K562 (cell line): ENCODE measurements around the gene LY6G6F. TPM values are rescaled to one million over a fixed set of nuclear protein-coding genes. Genes with fewer than 3 reads are reported as not detected.

Source experiments
- ATAC-seq: fragments of 200-7000 bp; cut with Tn5 transposase; 3 replicates; pipeline ENCODE4 v1.9.1; 2020; ENCODE audit warnings: moderate library complexity
- BruUV-seq: library from RNA; stranded (reverse); fragments of 400-500 nt; replicated peaks from 2 replicates; lab custom pipeline; 2021; lab: Mats Ljungman, UMichigan
- CTCF ChIA-PET: fragments of 300-600 bp; formaldehyde crosslinking; extraction: SDS; loops from one replicate; lab custom pipeline; 2021; ENCODE audit warnings: low intra/inter-chr PET ratio; lab: Yijun Ruan, JAX
- POLR2A ChIA-PET: fragments of 300-600, 350-650 bp; sonication (Branson Sonifier 250); formaldehyde crosslinking; extraction: SDS; loops from one replicate; lab custom pipeline; 2021; ENCODE audit warnings: antibody characterized with exemption, inconsistent platforms; lab: Yijun Ruan, JAX
- DNase-seq, 4 experiments: peaks; one replicate each; pipeline versions ENCODE4 v3.0.0 to v3.0.0-alpha.2; 2011 to 2018; ENCODE audit warnings: low spot score in 3 of 4, mixed read lengths in 3 of 4; ENCODE audit errors: extremely low read depth in 1 of 4
- FAIRE-seq: peaks from 2 replicates; lab custom pipeline; 2011; peaks lifted over from hg19 to GRCh38; lab: Jason Lieb, UNC
- H2AFZ ChIP-seq: 2 replicates; pipeline ENCODE4 v1.6.0; 2011; ENCODE audit warnings: low read depth, low read length, control low read depth, inconsistent platforms
- H3K27ac ChIP-seq: fragments of 200-600 bp; 3 replicates; pipeline ENCODE4 v1.8.0; 2011; ENCODE audit warnings: low read depth, mild to moderate bottlenecking, control low read depth, inconsistent platforms, low read length, moderate library complexity, mixed read lengths; ENCODE audit errors: extremely low read depth
- H3K27me3 ChIP-seq, 2 experiments: fragments of 300-600 bp in 1 of 2; 2 replicates in 1 of 2; 3 replicates in 1 of 2; pipeline versions ENCODE4 v1.6.0 to v1.8.0; 2011; ENCODE audit warnings: inconsistent platforms in 2 of 2, low read length in 2 of 2, mild to moderate bottlenecking in 1 of 2, mixed read lengths in 1 of 2, moderate library complexity in 1 of 2; ENCODE audit not compliant: control insufficient read depth in 2 of 2, insufficient read depth in 2 of 2
- H3K36me3 ChIP-seq: fragments of 300-600 bp; 3 replicates; pipeline ENCODE4 v1.8.0; 2011; ENCODE audit warnings: mild to moderate bottlenecking, low read length, inconsistent platforms; ENCODE audit not compliant: control insufficient read depth, insufficient read depth
- H3K4me1 ChIP-seq, 2 experiments: fragments of 200-600 bp in 1 of 2; replicated peaks in 1 of 2; 2 replicates in 1 of 2; 3 replicates in 1 of 2; pipeline versions ENCODE4 v1.5.1 to v1.8.0; 2011; ENCODE audit warnings: inconsistent platforms in 2 of 2, low read length in 2 of 2, mild to moderate bottlenecking in 1 of 2, mixed read lengths in 1 of 2, moderate library complexity in 1 of 2; ENCODE audit not compliant: control insufficient read depth in 2 of 2, insufficient read depth in 2 of 2
- H3K4me2 ChIP-seq: 2 replicates; pipeline ENCODE4 v1.6.1; 2011; ENCODE audit warnings: low read length, control low read depth, inconsistent platforms, mixed read lengths; ENCODE audit not compliant: insufficient read depth
- H3K4me3 ChIP-seq: fragments of 200-600 bp; sonication (generic), shearing (Covaris generic); 2 replicates; pipeline ENCODE4 v1.5.1; 2016; ENCODE audit warnings: control low read depth, inconsistent platforms
- H3K79me2 ChIP-seq: fragments of 200-600 bp; 3 replicates; pipeline ENCODE4 v1.8.0; 2011; ENCODE audit warnings: low read length, inconsistent platforms; ENCODE audit not compliant: control insufficient read depth, insufficient read depth
- H3K9ac ChIP-seq, 2 experiments: 2 replicates each; pipeline versions ENCODE4 v1.6.0 to v1.6.1; 2011; ENCODE audit warnings: low read depth in 2 of 2, low read length in 2 of 2, control low read depth in 1 of 2, inconsistent platforms in 1 of 2, mild to moderate bottlenecking in 1 of 2, mixed read lengths in 1 of 2; ENCODE audit not compliant: insufficient read depth in 1 of 2
- H3K9me1 ChIP-seq: one replicate; pipeline ENCODE4 v1.6.0; 2011; ENCODE audit warnings: inconsistent platforms, mild to moderate bottlenecking, low read length, moderate library complexity; ENCODE audit not compliant: control insufficient read depth, insufficient read depth
- H3K9me3 ChIP-seq: replicated peaks from 2 replicates; pipeline ENCODE4 v1.5.1; 2011; ENCODE audit warnings: low read depth, low read length, inconsistent platforms; ENCODE audit not compliant: control insufficient read depth, insufficient read depth
- H4K20me1 ChIP-seq: replicated peaks from 2 replicates; pipeline ENCODE4 v1.6.1; 2011; ENCODE audit warnings: low read length, inconsistent platforms, mixed read lengths; ENCODE audit not compliant: control insufficient read depth, insufficient read depth
- CHD1 ChIP-seq: fragments of 200-600 bp; sonication (generic); IDR thresholded peaks from one replicate; pipeline ENCODE4 v1.6.1; 2012; ENCODE audit warnings: mild to moderate bottlenecking, moderate library complexity, low read length, inconsistent platforms
- COPS2 ChIP-seq: fragments of 450-650 bp; conservative IDR thresholded peaks from 2 replicates; pipeline ENCODE4 v1.6.1; 2016; ENCODE audit warnings: mild to moderate bottlenecking, moderate library complexity
- FOXK2 ChIP-seq, 2 experiments: fragments of 450-650 bp; IDR thresholded peaks in 1 of 2; conservative IDR thresholded peaks in 1 of 2; 2 replicates each; pipeline ENCODE4 v1.6.1; 2016; ENCODE audit warnings: low read depth in 2 of 2, mild to moderate bottlenecking in 1 of 2
- SMAD4 ChIP-seq: fragments of 250-450 bp; sonication (Bioruptor Pico); conservative IDR thresholded peaks from 2 replicates; pipeline ENCODE4 v1.8.0; 2021; ENCODE audit warnings: inconsistent platforms, mild to moderate bottlenecking, moderate library complexity
- TCFL5 ChIP-seq: fragments of 250-450 bp; sonication (Bioruptor Pico); conservative IDR thresholded peaks from 2 replicates; pipeline ENCODE4 v1.6.1; 2021; ENCODE audit warnings: mild to moderate bottlenecking, moderate library complexity, matching md5 sums
- WHSC1 ChIP-seq: IDR thresholded peaks from one replicate; pipeline ENCODE4 v1.6.1; 2012; ENCODE audit warnings: low read length, control low read depth, inconsistent platforms
- ZNF274 ChIP-seq: IDR thresholded peaks from 2 replicates; pipeline ENCODE4 v1.6.1; 2011; ENCODE audit warnings: low read depth, mild to moderate bottlenecking, low read length, moderate library complexity, borderline replicate concordance
- WGBS: fragments of 100-300 bp; shearing (Covaris generic); methylation state at CpG from one replicate; pipeline ENCODE4 v1.1.6; 2016; ENCODE audit warnings: low coverage, mixed read lengths; ENCODE audit not compliant: insufficient coverage; ENCODE audit errors: missing lambda C conversion rate; 5-methylcytosine and 5-hydroxymethylcytosine counted together
- in situ Hi-C: fragments of 300-500 bp; cut with MboI; formaldehyde crosslinking; loops from 4 replicates; pipeline ENCODE4 v1.15.0; 2018; ENCODE audit warnings: inconsistent platforms, mixed read lengths
- intact Hi-C: fragments of 100-400 bp; cut with micrococcal nuclease; formaldehyde crosslinking; loops from 2 replicates; pipeline ENCODE4 v1.14.2; 2022
- polyA plus RNA-seq, 8 experiments: library from polyadenylated mRNA; depleted of rRNA in 4 of 8; stranded (reverse) in 5 of 8; unstranded in 3 of 8; fragments of >200 nt; fragmentation: Nextera tagmentation in 2 of 8; fragmentation: Illumina TruSeq in 1 of 8; extraction: Ambion mirVana in 2 of 8; extraction: Trizol in 1 of 8; gene quantifications; 2 replicates each; pipeline versions ENCODE4 v1.2.1 to v1.2.3, GENCODE V29; 2011 to 2014; ENCODE audit warnings: inconsistent platforms in 1 of 8, missing spikeins in 1 of 8
- total RNA-seq, 7 experiments: library from RNA; depleted of rRNA in 6 of 7; stranded (reverse); fragments of >200 nt in 6 of 7; fragmentation: Illumina TruSeq in 2 of 7; extraction: Trizol in 2 of 7; gene quantifications; 2 replicates each; pipeline versions ENCODE4 v1.2.1 to v1.2.3, GENCODE V29; 2011 to 2021; ENCODE audit warnings: low replicate concordance in 1 of 7
- TF ChIP-seq, protein P1 (sequence below): fragments of 450-650 bp; IDR thresholded peaks from 2 replicates; pipeline ENCODE4 v1.6.1; 2016
- TF ChIP-seq, protein P2 (sequence below): fragments of 250-450 bp; sonication (Bioruptor Pico); IDR thresholded peaks from 2 replicates; pipeline ENCODE4 v1.4.0; 2020
- TF ChIP-seq, protein P3 (sequence below): fragments of 450-650 bp; IDR thresholded peaks from 2 replicates; pipeline ENCODE4 v1.6.1; 2016; ENCODE audit warnings: antibody characterized with exemption
- TF ChIP-seq, protein P4 (sequence below), 3 experiments: IDR thresholded peaks in 2 of 3; conservative IDR thresholded peaks in 1 of 3; 2 replicates each; pipeline ENCODE4 v1.5.1; 2011 to 2012; ENCODE audit warnings: low read length in 3 of 3, mild to moderate bottlenecking in 3 of 3, control low read depth in 2 of 3, improper control_type of control experiment in 1 of 3, inconsistent platforms in 1 of 3, low read depth in 1 of 3, mixed read lengths in 1 of 3, moderate library complexity in 1 of 3; ENCODE audit not compliant: insufficient read depth in 2 of 3

The LY6G6F gene
- total and polyA plus RNA-seq, 9 of the 15 experiments (the other 6 are each of a cell fraction or from before 2014, with no cell fraction given) = 0.14 to 0.50 (median 0.28) TPM; not detected in 2

DNA sequence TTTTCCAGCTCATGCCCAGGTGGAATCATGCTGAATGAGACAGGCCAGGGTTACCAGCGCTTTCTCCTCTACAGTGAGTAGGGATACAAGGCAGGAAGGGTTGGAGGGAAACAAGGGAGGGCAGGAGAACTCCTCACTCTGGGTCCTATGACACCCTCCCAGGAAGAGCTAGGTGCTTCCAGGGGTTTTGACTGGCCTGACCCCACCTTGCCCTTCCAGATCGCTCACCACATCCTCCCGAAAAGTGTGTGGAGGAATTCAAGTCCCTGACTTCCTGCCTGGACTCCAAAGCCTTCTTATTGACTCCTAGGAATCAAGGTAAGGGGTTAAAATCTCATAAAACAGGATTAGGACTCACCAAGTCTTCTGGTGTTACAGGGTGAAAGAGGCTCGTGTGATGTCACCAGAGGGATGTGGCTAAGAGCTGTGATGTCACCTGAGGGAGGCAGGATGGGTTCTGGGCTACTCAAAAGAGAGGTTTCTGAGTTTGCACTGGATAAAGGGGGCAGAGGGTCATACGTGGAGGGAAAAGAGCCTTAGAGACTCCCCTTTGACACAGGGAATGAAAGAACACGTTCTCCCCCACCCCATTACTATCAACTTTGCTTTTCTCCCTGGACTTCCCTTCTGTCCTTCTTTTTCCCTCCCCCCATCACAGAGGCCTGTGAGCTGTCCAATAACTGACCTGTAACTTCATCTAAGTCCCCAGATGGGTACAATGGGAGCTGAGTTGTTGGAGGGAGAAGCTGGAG lies 49.1 kb upstream of the LY6G6F start (continued):
- TF ChIP-seq, protein P1, sequence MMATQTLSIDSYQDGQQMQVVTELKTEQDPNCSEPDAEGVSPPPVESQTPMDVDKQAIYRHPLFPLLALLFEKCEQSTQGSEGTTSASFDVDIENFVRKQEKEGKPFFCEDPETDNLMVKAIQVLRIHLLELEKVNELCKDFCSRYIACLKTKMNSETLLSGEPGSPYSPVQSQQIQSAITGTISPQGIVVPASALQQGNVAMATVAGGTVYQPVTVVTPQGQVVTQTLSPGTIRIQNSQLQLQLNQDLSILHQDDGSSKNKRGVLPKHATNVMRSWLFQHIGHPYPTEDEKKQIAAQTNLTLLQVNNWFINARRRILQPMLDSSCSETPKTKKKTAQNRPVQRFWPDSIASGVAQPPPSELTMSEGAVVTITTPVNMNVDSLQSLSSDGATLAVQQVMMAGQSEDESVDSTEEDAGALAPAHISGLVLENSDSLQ = peak; percentile 47; the same call in 1 of the 2 replicates
- TF ChIP-seq, protein P2, sequence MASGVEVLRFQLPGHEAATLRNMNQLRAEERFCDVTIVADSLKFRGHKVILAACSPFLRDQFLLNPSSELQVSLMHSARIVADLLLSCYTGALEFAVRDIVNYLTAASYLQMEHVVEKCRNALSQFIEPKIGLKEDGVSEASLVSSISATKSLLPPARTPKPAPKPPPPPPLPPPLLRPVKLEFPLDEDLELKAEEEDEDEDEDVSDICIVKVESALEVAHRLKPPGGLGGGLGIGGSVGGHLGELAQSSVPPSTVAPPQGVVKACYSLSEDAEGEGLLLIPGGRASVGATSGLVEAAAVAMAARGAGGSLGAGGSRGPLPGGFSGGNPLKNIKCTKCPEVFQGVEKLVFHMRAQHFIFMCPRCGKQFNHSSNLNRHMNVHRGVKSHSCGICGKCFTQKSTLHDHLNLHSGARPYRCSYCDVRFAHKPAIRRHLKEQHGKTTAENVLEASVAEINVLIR = peak; percentile 35; the same call in 1 of the 2 replicates
- TF ChIP-seq SMAD4 (CRISPR knock-in tag) = peak; percentile 35; the same call in 1 of the 2 replicates
- TF ChIP-seq ZNF274 = no peak
- TF ChIP-seq, all 486 proteins: peak for 17

DNA sequence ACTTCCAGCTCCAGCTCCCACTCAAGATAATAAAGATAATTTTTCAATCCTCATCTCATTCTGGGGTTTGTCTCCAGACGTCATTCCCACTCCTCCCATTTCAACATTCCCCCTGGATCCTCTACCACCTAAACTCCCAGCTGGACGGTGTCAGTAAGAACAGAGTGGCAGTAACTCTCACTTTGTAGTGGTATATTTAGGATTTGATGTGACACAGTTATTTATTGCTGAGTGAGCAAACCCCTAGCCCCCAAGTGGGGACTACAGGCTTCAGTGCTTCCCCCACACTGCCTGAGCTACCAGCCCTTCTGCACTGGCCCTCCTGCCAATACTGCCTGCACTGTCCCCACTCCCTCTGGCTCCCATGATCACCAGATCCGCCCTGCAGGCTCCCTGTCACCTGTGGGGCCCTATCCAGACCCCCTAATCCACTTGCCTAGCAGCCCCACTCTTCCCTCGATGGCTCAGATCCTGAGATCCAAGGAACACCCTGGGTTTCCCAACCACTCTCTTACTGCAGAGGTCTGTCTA lies 48.4 kb upstream of the LY6G6F start:
- Histone ChIP-seq H3K79me2 (peaks cover 81% of the 10 kb centered on the region), H3K4me2 (peak overlapping the region; percentile 54), H2AFZ (no peak overlapping the region), H3K27ac (peak overlapping the region; percentile 80; the same call in 2 of the 3 replicates), H3K9ac (peak overlapping the region; percentile 80 to 89), H3K4me1 (peaks cover 45 to 61% of the 10 kb centered on the region in 2 experiments), H3K27me3 (no peaks in the 10 kb centered on the region), H3K9me1 (no peaks in the 10 kb centered on the region), H4K20me1 (peaks cover 8% of the 10 kb centered on the region; the same call in 1 of the 2 replicates), H3K9me3 (no peaks in the 10 kb centered on the region), H3K36me3 (peaks cover 56% of the 10 kb centered on the region), H3K4me3 (peak overlapping the region; percentile 52)
- BruUV-seq = no TSS peak
- CTCF ChIA-PET = no interaction called here
- POLR2A ChIA-PET = interaction anchor here (0.6 to 9.8 kb wide), 17 partner anchors 11 to 245 kb away, joined by 3 to 182 read pairs (median 3); partner anchors contain the start of genes CLIC1, DDAH2, LSM2 and LY6G5B
- ATAC-seq (0 out of 3 replicates have a peak, but pooled peaks have one; percentile 2), FAIRE-seq (no peak), DNase-seq (no peak)
- 56% methylated on average over 4 of the region's 4 CpGs for WGBS
- in situ Hi-C loops = no loop called here
- intact Hi-C loops = no loop called here
- TF ChIP-seq COPS2 (no peak), TCFL5 (CRISPR knock-in tag) (no peak), CHD1 (peak; percentile 37), FOXK2 (conservative IDR thresholded peaks at IDR 0.05 in 1 of 2, IDR thresholded peaks at IDR 0.05 in 1 of 2; ENCODE audit: low read depth in 2 of 2) (no peak), WHSC1 (peak; percentile 38)
- TF ChIP-seq, protein P3, sequence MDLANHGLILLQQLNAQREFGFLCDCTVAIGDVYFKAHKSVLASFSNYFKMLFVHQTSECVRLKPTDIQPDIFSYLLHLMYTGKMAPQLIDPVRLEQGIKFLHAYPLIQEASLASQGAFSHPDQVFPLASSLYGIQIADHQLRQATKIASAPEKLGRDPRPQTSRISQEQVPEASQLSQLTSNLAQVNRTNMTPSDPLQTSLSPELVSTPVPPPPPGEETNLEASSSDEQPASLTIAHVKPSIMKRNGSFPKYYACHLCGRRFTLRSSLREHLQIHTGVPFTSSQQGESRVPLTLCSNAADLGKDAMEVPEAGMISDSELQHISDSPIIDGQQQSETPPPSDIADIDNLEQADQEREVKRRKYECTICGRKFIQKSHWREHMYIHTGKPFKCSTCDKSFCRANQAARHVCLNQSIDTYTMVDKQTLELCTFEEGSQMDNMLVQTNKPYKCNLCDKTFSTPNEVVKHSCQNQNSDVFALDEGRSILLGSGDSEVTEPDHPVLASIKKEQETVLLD = peak; percentile 12; the same call in 1 of the 2 replicates
- TF ChIP-seq, protein P4, sequence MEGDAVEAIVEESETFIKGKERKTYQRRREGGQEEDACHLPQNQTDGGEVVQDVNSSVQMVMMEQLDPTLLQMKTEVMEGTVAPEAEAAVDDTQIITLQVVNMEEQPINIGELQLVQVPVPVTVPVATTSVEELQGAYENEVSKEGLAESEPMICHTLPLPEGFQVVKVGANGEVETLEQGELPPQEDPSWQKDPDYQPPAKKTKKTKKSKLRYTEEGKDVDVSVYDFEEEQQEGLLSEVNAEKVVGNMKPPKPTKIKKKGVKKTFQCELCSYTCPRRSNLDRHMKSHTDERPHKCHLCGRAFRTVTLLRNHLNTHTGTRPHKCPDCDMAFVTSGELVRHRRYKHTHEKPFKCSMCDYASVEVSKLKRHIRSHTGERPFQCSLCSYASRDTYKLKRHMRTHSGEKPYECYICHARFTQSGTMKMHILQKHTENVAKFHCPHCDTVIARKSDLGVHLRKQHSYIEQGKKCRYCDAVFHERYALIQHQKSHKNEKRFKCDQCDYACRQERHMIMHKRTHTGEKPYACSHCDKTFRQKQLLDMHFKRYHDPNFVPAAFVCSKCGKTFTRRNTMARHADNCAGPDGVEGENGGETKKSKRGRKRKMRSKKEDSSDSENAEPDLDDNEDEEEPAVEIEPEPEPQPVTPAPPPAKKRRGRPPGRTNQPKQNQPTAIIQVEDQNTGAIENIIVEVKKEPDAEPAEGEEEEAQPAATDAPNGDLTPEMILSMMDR (IDR thresholded peaks at IDR 0.05 in 2 of 3, conservative IDR thresholded peaks at IDR 0.05 in 1 of 3; ENCODE audit: insufficient read depth in 2 of 3, low read depth in 1 of 3, low read length in 3 of 3) = peak in 1 of 3 experiments; percentile 1; a peak in 1 of 6 replicates
